ENCODE measurements around the gene NAALADL2.

GRCh38 chr3:175257123-175257522, 398.0 kb downstream of the NAALADL2 start:
- TF ChIP-seq, protein P1, sequence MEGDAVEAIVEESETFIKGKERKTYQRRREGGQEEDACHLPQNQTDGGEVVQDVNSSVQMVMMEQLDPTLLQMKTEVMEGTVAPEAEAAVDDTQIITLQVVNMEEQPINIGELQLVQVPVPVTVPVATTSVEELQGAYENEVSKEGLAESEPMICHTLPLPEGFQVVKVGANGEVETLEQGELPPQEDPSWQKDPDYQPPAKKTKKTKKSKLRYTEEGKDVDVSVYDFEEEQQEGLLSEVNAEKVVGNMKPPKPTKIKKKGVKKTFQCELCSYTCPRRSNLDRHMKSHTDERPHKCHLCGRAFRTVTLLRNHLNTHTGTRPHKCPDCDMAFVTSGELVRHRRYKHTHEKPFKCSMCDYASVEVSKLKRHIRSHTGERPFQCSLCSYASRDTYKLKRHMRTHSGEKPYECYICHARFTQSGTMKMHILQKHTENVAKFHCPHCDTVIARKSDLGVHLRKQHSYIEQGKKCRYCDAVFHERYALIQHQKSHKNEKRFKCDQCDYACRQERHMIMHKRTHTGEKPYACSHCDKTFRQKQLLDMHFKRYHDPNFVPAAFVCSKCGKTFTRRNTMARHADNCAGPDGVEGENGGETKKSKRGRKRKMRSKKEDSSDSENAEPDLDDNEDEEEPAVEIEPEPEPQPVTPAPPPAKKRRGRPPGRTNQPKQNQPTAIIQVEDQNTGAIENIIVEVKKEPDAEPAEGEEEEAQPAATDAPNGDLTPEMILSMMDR (IDR thresholded peaks at IDR 0.05) = no peak
- no peak for TF ChIP-seq EZH2phosphoT487 (IDR thresholded peaks at IDR 0.05)

All from neural progenitor cell (in vitro differentiated cells).